Liver (tissue), 9 donors: Measurements from ENCODE around the gene DNA2. TPM values are rescaled to one million over a fixed set of nuclear protein-coding genes. Genes with fewer than 3 reads are reported as not detected.
"Not testable (repeated sequence)": the region's sequence is repeated elsewhere in the genome, so short reads cannot be mapped to it uniquely, and the experiment has no call there.

Source experiments
- DNase-seq: peaks from one replicate; pipeline ENCODE4 v3.0.0-alpha.2; 2017; ENCODE audit warnings: low spot score
- H3K27ac ChIP-seq, 2 donors: one replicate each; pipeline ENCODE4 v1.7.0; 2013; ENCODE audit warnings: inconsistent platforms in 2 of 2, low read length in 2 of 2, control low read depth in 1 of 2, low read depth in 1 of 2, mild to moderate bottlenecking in 1 of 2
- H3K27me3 ChIP-seq, 4 donors: one replicate each; pipeline versions ENCODE4 v1.6.1 to v1.7.0; 2013; ENCODE audit warnings: low read length in 3 of 4, inconsistent platforms in 1 of 4, mild to moderate bottlenecking in 1 of 4, moderate library complexity in 1 of 4; ENCODE audit not compliant: control insufficient read depth in 4 of 4, insufficient read depth in 4 of 4
- H3K36me3 ChIP-seq, 4 donors: one replicate each; pipeline versions ENCODE4 v1.6.1 to v1.7.0; 2013; ENCODE audit warnings: low read length in 3 of 4, mild to moderate bottlenecking in 3 of 4, low read depth in 1 of 4, moderate library complexity in 1 of 4; ENCODE audit not compliant: control insufficient read depth in 4 of 4, insufficient read depth in 3 of 4
- H3K4me1 ChIP-seq, 4 donors: one replicate each; pipeline versions ENCODE4 v1.6.1 to v1.7.0; 2013; ENCODE audit warnings: low read length in 3 of 4, mild to moderate bottlenecking in 3 of 4, moderate library complexity in 1 of 4; ENCODE audit not compliant: control insufficient read depth in 4 of 4, insufficient read depth in 4 of 4
- H3K4me3 ChIP-seq, 3 donors: one replicate each; pipeline versions ENCODE4 v1.6.1 to v1.7.0; 2013; ENCODE audit warnings: low read length in 3 of 3, control low read depth in 1 of 3, low read depth in 1 of 3, mild to moderate bottlenecking in 1 of 3
- H3K9ac ChIP-seq, 2 donors: one replicate each; pipeline ENCODE4 v1.7.0; 2013; ENCODE audit warnings: low read length in 2 of 2, mild to moderate bottlenecking in 2 of 2, moderate library complexity in 2 of 2, control low read depth in 1 of 2, low read depth in 1 of 2
- H3K9me3 ChIP-seq, 4 donors: one replicate each; pipeline versions ENCODE4 v1.6.1 to v1.7.0; 2013; ENCODE audit warnings: low read length in 3 of 4; ENCODE audit not compliant: control insufficient read depth in 4 of 4
- ATF3 ChIP-seq: IDR thresholded peaks from 2 replicates; pipeline ENCODE4 v1.6.1; 2016; ENCODE audit warnings: antibody characterized with exemption
- CTCF ChIP-seq: fragments of 150-350 bp; IDR thresholded peaks from 2 replicates; pipeline ENCODE4 v1.5.1; 2017; ENCODE audit warnings: improper control_type of control experiment, low read depth, low read length; ENCODE audit not compliant: missing input control
- EGR1 ChIP-seq, 2 donors: IDR thresholded peaks; 2 replicates each; pipeline ENCODE4 v1.6.1; 2016 to 2018; ENCODE audit warnings: antibody characterized with exemption in 2 of 2, low read depth in 2 of 2
- FOXA1 ChIP-seq: IDR thresholded peaks from 2 replicates; pipeline ENCODE4 v1.6.1; 2016; ENCODE audit warnings: antibody characterized with exemption
- FOXA2 ChIP-seq: IDR thresholded peaks from 2 replicates; pipeline ENCODE4 v1.6.1; 2016; ENCODE audit warnings: antibody characterized with exemption
- GABPA ChIP-seq, 2 donors: IDR thresholded peaks in 1 of 2; conservative IDR thresholded peaks in 1 of 2; 2 replicates each; pipeline ENCODE4 v1.6.1; 2016; ENCODE audit warnings: antibody characterized with exemption in 2 of 2, mild to moderate bottlenecking in 1 of 2, moderate library complexity in 1 of 2
- HNF4A ChIP-seq, 2 donors: conservative IDR thresholded peaks; 2 replicates each; pipeline ENCODE4 v1.6.1; 2016; ENCODE audit warnings: antibody characterized with exemption in 2 of 2, mild to moderate bottlenecking in 2 of 2
- HNF4G ChIP-seq: IDR thresholded peaks from 2 replicates; pipeline ENCODE4 v1.6.1; 2016; ENCODE audit warnings: antibody characterized with exemption
- JUND ChIP-seq, 2 donors: IDR thresholded peaks; 2 replicates each; pipeline ENCODE4 v1.6.1; 2016; ENCODE audit warnings: antibody characterized with exemption in 2 of 2
- MAX ChIP-seq: IDR thresholded peaks from 2 replicates; pipeline ENCODE4 v1.6.1; 2016; ENCODE audit warnings: antibody characterized with exemption
- NR2F2 ChIP-seq: IDR thresholded peaks from 2 replicates; pipeline ENCODE4 v1.6.1; 2016; ENCODE audit warnings: antibody characterized with exemption
- RAD21 ChIP-seq, 2 donors: IDR thresholded peaks; 2 replicates each; pipeline ENCODE4 v1.6.1; 2016; ENCODE audit warnings: antibody characterized with exemption in 2 of 2, mild to moderate bottlenecking in 2 of 2
- REST ChIP-seq: IDR thresholded peaks from 2 replicates; pipeline ENCODE4 v1.6.1; 2016; ENCODE audit warnings: antibody characterized with exemption, mild to moderate bottlenecking
- RXRA ChIP-seq, 2 donors: IDR thresholded peaks; 2 replicates each; pipeline ENCODE4 v1.6.1; 2017 to 2018; ENCODE audit warnings: antibody characterized with exemption in 2 of 2, mild to moderate bottlenecking in 1 of 2
- SP1 ChIP-seq: IDR thresholded peaks from 2 replicates; pipeline ENCODE4 v1.6.1; 2018; ENCODE audit warnings: antibody characterized with exemption, mild to moderate bottlenecking
- TAF1 ChIP-seq: conservative IDR thresholded peaks from 2 replicates; pipeline ENCODE4 v1.6.1; 2016; ENCODE audit warnings: antibody characterized with exemption, mild to moderate bottlenecking
- YY1 ChIP-seq: IDR thresholded peaks from 2 replicates; pipeline ENCODE4 v1.6.1; 2016; ENCODE audit warnings: antibody characterized with exemption, mild to moderate bottlenecking
- ZBTB33 ChIP-seq: IDR thresholded peaks from 2 replicates; pipeline ENCODE4 v1.6.1; 2016; ENCODE audit warnings: antibody characterized with exemption
- WGBS: extraction: QIAGEN DNeasy Blood & Tissue Kit; methylation state at CpG from one replicate; pipeline ENCODE4 v1.1.7; 2013; 5-methylcytosine and 5-hydroxymethylcytosine counted together
- polyA plus RNA-seq, 2 donors: library from polyadenylated mRNA; stranded (reverse) in 1 of 2; unstranded in 1 of 2; fragments of 200-250 nt in 1 of 2; fragments of >200 nt in 1 of 2; fragmentation: Nextera tagmentation in 1 of 2; extraction: Ambion mirVana in 1 of 2; gene quantifications; one replicate each; pipeline versions ENCODE4 v1.2.1 to v1.2.3, GENCODE V29; 2013 to 2015
- total RNA-seq, 2 donors: library from RNA; depleted of rRNA; stranded (reverse); fragments of >200 nt; gene quantifications; one replicate each; pipeline ENCODE4 v1.2.3, GENCODE V29; 2014
- donor health status: healthy.
- donor health status: healthy.
- donor health status: healthy.
- donor health status: healthy.
- donor health status: healthy.

DNA2 gene
- total and polyA plus RNA-seq, 4 donors = 0.50 to 17.5 (median 4.3) TPM

- WGBS = over 99% methylated on average over 3 of the region's 3 CpGs
- no peaks in the 10 kb centered on the region for H3K9me3 ChIP-seq
- H3K27ac ChIP-seq = no peak overlapping the region
- no peak overlapping the region for H3K4me3 ChIP-seq
- no peak overlapping the region for H3K9ac ChIP-seq
- TF ChIP-seq HNF4A (conservative IDR thresholded peaks at IDR 0.05) (no peak), ATF3 (no peak), EGR1 (IDR thresholded peaks at IDR 0.05; ENCODE audit: low read depth in 2 of 2) (no peak), NR2F2 (no peak), FOXA1 (no peak), RAD21 (IDR thresholded peaks at IDR 0.05) (no peak), JUND (IDR thresholded peaks at IDR 0.05) (no peak), REST (no peak), MAX (no peak), FOXA2 (no peak)
- DNase-seq = no peak
- H3K36me3 ChIP-seq = peaks cover 0 to 1% (median 0%) of the 10 kb centered on the region in 4 donors
- H3K4me1 ChIP-seq = no peaks in the 10 kb centered on the region
- no peaks in the 10 kb centered on the region for H3K27me3 ChIP-seq
Measured at GRCh38 chr10:68461032-68461431, 10.7 kb downstream of the DNA2 start.

GRCh38 chr10:68449698-68450097 lies 22.1 kb downstream of the DNA2 start:
- 83% methylated on average over 7 of the region's 7 CpGs for WGBS
- H3K27me3 ChIP-seq, DNase-seq, H3K27ac ChIP-seq, H3K4me3 ChIP-seq, H3K9ac ChIP-seq, H3K4me1 ChIP-seq, H3K9me3 ChIP-seq, H3K36me3 ChIP-seq: not testable (repeated sequence)

GRCh38 chr10:68446179-68446578 lies 25.6 kb downstream of the DNA2 start:
- no peak overlapping the region for H3K9ac ChIP-seq
- no peak overlapping the region for H3K27ac ChIP-seq
- peaks cover 0 to 2% (median 0%) of the 10 kb centered on the region in 4 donors for H3K4me1 ChIP-seq
- peaks cover 0 to 5% (median under 1%) of the 10 kb centered on the region in 4 donors for H3K36me3 ChIP-seq
- H3K4me3 ChIP-seq = no peak overlapping the region
- no peak for DNase-seq
- no peaks in the 10 kb centered on the region for H3K9me3 ChIP-seq
- 77% methylated on average over 1 of the region's 1 CpG for WGBS
- no peaks in the 10 kb centered on the region for H3K27me3 ChIP-seq
- no peak for TF ChIP-seq ZBTB33
- TF ChIP-seq RAD21 (IDR thresholded peaks at IDR 0.05) = no peak
- no peak for TF ChIP-seq HNF4A (conservative IDR thresholded peaks at IDR 0.05)
- no peak for TF ChIP-seq SP1
- TF ChIP-seq TAF1 = no peak
- no peak for TF ChIP-seq CTCF
- no peak for TF ChIP-seq FOXA1
- no peak for TF ChIP-seq FOXA2
- TF ChIP-seq YY1 = no peak
- no peak for TF ChIP-seq HNF4G
- no peak for TF ChIP-seq MAX
- TF ChIP-seq ATF3 = no peak
- TF ChIP-seq RXRA (IDR thresholded peaks at IDR 0.05) = no peak
- no peak for TF ChIP-seq NR2F2
- no peak for TF ChIP-seq JUND (IDR thresholded peaks at IDR 0.05)
- TF ChIP-seq GABPA (IDR thresholded peaks at IDR 0.05 in 1 of 2, conservative IDR thresholded peaks at IDR 0.05 in 1 of 2) = no peak
- no peak for TF ChIP-seq EGR1 (IDR thresholded peaks at IDR 0.05; ENCODE audit: low read depth in 2 of 2)
